GM12878 (cell line): ENCODE measurements around the gene CHRNA9.

ENCODE experiments used
- CTCF ChIP-seq, 3 experiments: IDR thresholded peaks in 2 of 3; conservative IDR thresholded peaks in 1 of 3; 2 replicates each; pipeline ENCODE4 v1.5.1; 2011; ENCODE audit warnings: low read depth in 3 of 3, low read length in 3 of 3, mild to moderate bottlenecking in 3 of 3, control low read depth in 2 of 3, moderate library complexity in 2 of 3, inconsistent platforms in 1 of 3, mixed read lengths in 1 of 3; ENCODE audit not compliant: control insufficient read depth in 2 of 3, insufficient read depth in 1 of 3; ENCODE audit errors: extremely low read depth in 1 of 3
- EGR1 ChIP-seq, 2 experiments: IDR thresholded peaks; 1 replicate in 1 of 2; 2 replicates in 1 of 2; pipeline ENCODE4 v1.6.1; 2011 to 2012; ENCODE audit warnings: low read depth in 2 of 2, low read length in 2 of 2, borderline replicate concordance in 1 of 2, mild to moderate bottlenecking in 1 of 2, moderate library complexity in 1 of 2
- TAF1 ChIP-seq: IDR thresholded peaks from 2 replicates; pipeline ENCODE4 v1.6.1; 2011; ENCODE audit warnings: mild to moderate bottlenecking, low read depth, low read length, borderline replicate concordance
- ZNF207 ChIP-seq: fragments of 450-650 bp; IDR thresholded peaks from 2 replicates; pipeline ENCODE4 v1.6.1; 2014; ENCODE audit warnings: antibody characterized with exemption, mild to moderate bottlenecking, borderline replicate concordance
- ZNF24 ChIP-seq: fragments of 450-650 bp; IDR thresholded peaks from 2 replicates; pipeline ENCODE4 v1.6.1; 2017; ENCODE audit warnings: antibody characterized with exemption, mild to moderate bottlenecking
- ZZZ3 ChIP-seq: IDR thresholded peaks from 2 replicates; pipeline ENCODE4 v1.6.1; 2011; ENCODE audit warnings: low read depth; ENCODE audit not compliant: control insufficient read depth, insufficient read length
- TF ChIP-seq, protein P1 (sequence below): IDR thresholded peaks from 2 replicates; pipeline ENCODE4 v1.6.1; 2012; ENCODE audit warnings: low read depth, low read length, improper control_type of control experiment

- TF ChIP-seq CTCF (IDR thresholded peaks at IDR 0.05 in 2 of 3, conservative IDR thresholded peaks at IDR 0.05 in 1 of 3; ENCODE audit: control insufficient read depth in 2 of 3, extremely low read depth in 1 of 3, insufficient read depth in 1 of 3, low read depth in 3 of 3, low read length in 3 of 3) (no peak), EGR1 (IDR thresholded peaks at IDR 0.05; ENCODE audit: borderline replicate concordance in 1 of 2, low read depth in 2 of 2, low read length in 2 of 2) (no peak), ZZZ3 (no peak), TAF1 (no peak), ZNF207 (no peak), ZNF24 (no peak)
- TF ChIP-seq, protein P1, sequence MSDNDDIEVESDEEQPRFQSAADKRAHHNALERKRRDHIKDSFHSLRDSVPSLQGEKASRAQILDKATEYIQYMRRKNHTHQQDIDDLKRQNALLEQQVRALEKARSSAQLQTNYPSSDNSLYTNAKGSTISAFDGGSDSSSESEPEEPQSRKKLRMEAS: no peak
These were observed 22.6 kb downstream of the CHRNA9 start for GRCh38 chr4:40357738-40358137.
